Body of pancreas (tissue), 4 donors: ENCODE results near the gene GULP1.

Experiments
- POLR2A ChIP-seq, 3 donors: fragments of 450-650 bp; IDR thresholded peaks; one replicate each; pipeline ENCODE4 v1.6.1; 2016; ENCODE audit warnings: antibody characterized with exemption in 3 of 3, mild to moderate bottlenecking in 2 of 3
- TF ChIP-seq, protein P1 (sequence below), 7 experiments: fragments of 450-650 bp in 4 of 7; fragments of 200-600 bp in 3 of 7; sonication (generic) in 3 of 7; IDR thresholded peaks; one replicate each; pipeline ENCODE4 v1.5.1; 2016 to 2019; ENCODE audit warnings: antibody characterized with exemption in 7 of 7

GRCh38 chr2:188277786-188278185 lies 13.9 kb upstream of the GULP1 start:
- TF ChIP-seq, protein P1, sequence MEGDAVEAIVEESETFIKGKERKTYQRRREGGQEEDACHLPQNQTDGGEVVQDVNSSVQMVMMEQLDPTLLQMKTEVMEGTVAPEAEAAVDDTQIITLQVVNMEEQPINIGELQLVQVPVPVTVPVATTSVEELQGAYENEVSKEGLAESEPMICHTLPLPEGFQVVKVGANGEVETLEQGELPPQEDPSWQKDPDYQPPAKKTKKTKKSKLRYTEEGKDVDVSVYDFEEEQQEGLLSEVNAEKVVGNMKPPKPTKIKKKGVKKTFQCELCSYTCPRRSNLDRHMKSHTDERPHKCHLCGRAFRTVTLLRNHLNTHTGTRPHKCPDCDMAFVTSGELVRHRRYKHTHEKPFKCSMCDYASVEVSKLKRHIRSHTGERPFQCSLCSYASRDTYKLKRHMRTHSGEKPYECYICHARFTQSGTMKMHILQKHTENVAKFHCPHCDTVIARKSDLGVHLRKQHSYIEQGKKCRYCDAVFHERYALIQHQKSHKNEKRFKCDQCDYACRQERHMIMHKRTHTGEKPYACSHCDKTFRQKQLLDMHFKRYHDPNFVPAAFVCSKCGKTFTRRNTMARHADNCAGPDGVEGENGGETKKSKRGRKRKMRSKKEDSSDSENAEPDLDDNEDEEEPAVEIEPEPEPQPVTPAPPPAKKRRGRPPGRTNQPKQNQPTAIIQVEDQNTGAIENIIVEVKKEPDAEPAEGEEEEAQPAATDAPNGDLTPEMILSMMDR (IDR thresholded peaks at IDR 0.05), result no peak
- no peak for TF ChIP-seq POLR2A (IDR thresholded peaks at IDR 0.05)
